ENCODE results near the gene MFSD1. TPM values are rescaled to one million over a fixed set of nuclear protein-coding genes. Genes with fewer than 3 reads are reported as not detected.

Gene MFSD1
- total and polyA plus RNA-seq, 2 of the 13 experiments (the other 11 are each of a cell fraction or from before 2014, with no cell fraction given): 17.3 to 37.9 TPM

- peak overlapping the region; percentile 61 for H3K9ac ChIP-seq (ENCODE audit: insufficient read depth, low read depth, low read length)
- TF ChIP-seq PATZ1 (CRISPR knock-in tag; IDR thresholded peaks at IDR 0.05) (peak; percentile 34; the same call in 1 of the 2 replicates), ZHX2 (IDR thresholded peaks at IDR 0.05; ENCODE audit: low read depth) (no peak), ZHX2 (CRISPR knock-in tag; IDR thresholded peaks at IDR 0.05; ENCODE audit: borderline replicate concordance) (no peak), ATF7-NPFF (CRISPR knock-in tag; IDR thresholded peaks at IDR 0.05; ENCODE audit: low read depth) (no peak), SOX5 (CRISPR knock-in tag; IDR thresholded peaks at IDR 0.05; ENCODE audit: borderline replicate concordance) (0 out of 2 replicates have a peak, but pooled peaks have one; percentile 12), SAP130 (CRISPR knock-in tag; IDR thresholded peaks at IDR 0.05; ENCODE audit: low read depth) (peak; percentile 56), GATAD1 (CRISPR knock-in tag; IDR thresholded peaks at IDR 0.05) (no peak), TFAP4 (IDR thresholded peaks at IDR 0.05; ENCODE audit: borderline replicate concordance, low read depth) (peak; percentile 71; the same call in 1 of the 2 replicates), KDM2A (CRISPR knock-in tag; IDR thresholded peaks at IDR 0.05; ENCODE audit: borderline replicate concordance, low read depth) (0 out of 2 replicates have a peak, but pooled peaks have one; percentile 18), NFE2L2 (IDR thresholded peaks at IDR 0.05; ENCODE audit: low read length) (no peak), TBX3 (IDR thresholded peaks at IDR 0.05; ENCODE audit: borderline replicate concordance) (no peak), SP5 (CRISPR knock-in tag; IDR thresholded peaks at IDR 0.05; ENCODE audit: borderline replicate concordance, low read depth) (peak; percentile 88)
These were observed 33.5 kb upstream of the MFSD1 start for GRCh38 chr3:158768361-158768787.

More at GRCh38 chr3:158768361-158768787, 33.5 kb upstream of the MFSD1 start:
- H4K20me1 ChIP-seq (ENCODE audit: insufficient read depth, low read length): no peaks in the 10 kb centered on the region
- CTCF ChIA-PET (ENCODE audit: low intra/inter-chr PET ratio, low total read pairs): no interaction called here
- ATAC-seq (peak; percentile 91), FAIRE-seq (peak; percentile 91), DNase-seq (ENCODE audit: low spot score) (peak; percentile 67)
- peak overlapping the region; percentile 58 for H3K27ac ChIP-seq (ENCODE audit: extremely low read length, insufficient read depth, low read length)
- in situ Hi-C loops (cut with HindIII; ENCODE audit: extremely low pct_ligation_motif_present, low pct_unique_long_range_greater_than_20kb): no loop called here
- H3K9me3 ChIP-seq (ENCODE audit: low read length): no peaks in the 10 kb centered on the region
- intact Hi-C loops (cut with micrococcal nuclease; ENCODE audit: unreplicated experiment): loop anchor here (5.0 kb wide), 1 partner anchor 41 kb away; no protein-coding TSS in a partner anchor
- H2AFZ ChIP-seq (ENCODE audit: low read length): no peak overlapping the region
- 3% methylated on average over 6 of the region's 7 CpGs for WGBS (ENCODE audit: low lambda C conversion rate)
- POLR2A ChIA-PET: interaction anchor here (1.8 kb wide), 1 partner anchor 9 kb away, joined by 6 read pairs; no protein-coding TSS in a partner anchor
- no TSS peak for BruUV-seq (replicated peaks)
- H3K36me3 ChIP-seq (replicated peaks in 1 of 2; ENCODE audit: control insufficient read depth in 1 of 2, insufficient read depth in 2 of 2, low read length in 2 of 2): no peaks in the 10 kb centered on the region
- no peaks in the 10 kb centered on the region for H3K27me3 ChIP-seq (ENCODE audit: control insufficient read depth in 1 of 2, insufficient read depth in 2 of 2, low read length in 2 of 2)
- no peaks in the 10 kb centered on the region for H3K79me2 ChIP-seq (ENCODE audit: insufficient read depth, low read length)
- H3K4me1 ChIP-seq (ENCODE audit: insufficient read depth, low read length): peaks cover 50% of the 10 kb centered on the region
- peak overlapping the region; percentile 44 to 64 (median 55); a peak in 5 of 6 replicates for H3K4me3 ChIP-seq (replicated peaks in 1 of 3; ENCODE audit: insufficient read depth in 1 of 3, low read depth in 2 of 3, low read length in 3 of 3)
- peak overlapping the region; percentile 94 for H3K4me2 ChIP-seq (ENCODE audit: low read depth, low read length)

Measured in HepG2 (cell line).